SK-N-SH (cell line): ENCODE measurements around the gene FALEC. TPM values are rescaled to one million over a fixed set of nuclear protein-coding genes. Genes with fewer than 3 reads are reported as not detected.
"Not testable (repeated sequence)": the region's sequence is repeated elsewhere in the genome, so short reads cannot be mapped to it uniquely, and the experiment has no call there.

ENCODE experiments used
- CTCF ChIA-PET: fragments of 300-600, 350-600 bp; formaldehyde crosslinking; extraction: SDS; loops from one replicate; lab custom pipeline; 2021; lab: Yijun Ruan, JAX
- POLR2A ChIA-PET: fragments of 350-600 bp; sonication (Branson Sonifier 250); formaldehyde crosslinking; extraction: SDS; loops from one replicate; lab custom pipeline; 2020; ENCODE audit warnings: antibody characterized with exemption, inconsistent platforms; lab: Yijun Ruan, JAX
- DNase-seq: peaks from one replicate; pipeline ENCODE4 v3.0.0; 2012
- H2AFZ ChIP-seq: fragments of 200-600 bp; sonication (generic); 2 replicates; pipeline ENCODE4 v1.8.1; 2016; ENCODE audit warnings: antibody characterized with exemption, mild to moderate bottlenecking, low read depth
- H3F3A ChIP-seq: fragments of 200-600 bp; sonication (generic); replicated peaks from 2 replicates; pipeline ENCODE3; 2016; ENCODE audit warnings: antibody characterized with exemption, mild to moderate bottlenecking; ENCODE audit not compliant: insufficient read depth
- H3K27ac ChIP-seq, 2 experiments: fragments of 200-500 bp in 1 of 2; fragments of 200-600 bp in 1 of 2; sonication (Bioruptor generic) in 1 of 2; sonication (generic), shearing (Covaris generic) in 1 of 2; 2 replicates each; pipeline versions ENCODE4 v1.5.1 to v1.6.1; 2014 to 2016; ENCODE audit warnings: low read depth in 2 of 2, inconsistent platforms in 1 of 2, low read length in 1 of 2, mild to moderate bottlenecking in 1 of 2, mixed read lengths in 1 of 2
- H3K27me3 ChIP-seq: fragments of 200-600 bp; sonication (generic), shearing (Covaris generic); 2 replicates; pipeline ENCODE4 v1.6.1; 2016; ENCODE audit warnings: mixed run types; ENCODE audit not compliant: insufficient read depth
- H3K36me3 ChIP-seq, 2 experiments: fragments of 200-500 bp in 1 of 2; fragments of 200-600 bp in 1 of 2; sonication (Bioruptor generic) in 1 of 2; sonication (generic) in 1 of 2; replicated peaks in 1 of 2; 2 replicates each; pipeline versions ENCODE3 to v1.5.1; 2014 to 2016; ENCODE audit warnings: low read length in 1 of 2, mild to moderate bottlenecking in 1 of 2; ENCODE audit not compliant: insufficient read depth in 2 of 2, control insufficient read depth in 1 of 2
- H3K4me1 ChIP-seq, 2 experiments: fragments of 200-500 bp in 1 of 2; fragments of 200-600 bp in 1 of 2; sonication (Bioruptor generic) in 1 of 2; sonication (generic), shearing (Covaris generic) in 1 of 2; 2 replicates each; pipeline versions ENCODE4 v1.5.1 to v1.6.1; 2014 to 2016; ENCODE audit warnings: low read depth in 1 of 2, low read length in 1 of 2, mixed run types in 1 of 2; ENCODE audit not compliant: insufficient read depth in 2 of 2, control insufficient read depth in 1 of 2
- H3K4me2 ChIP-seq: fragments of 200-600 bp; sonication (generic), shearing (Covaris generic); 2 replicates; pipeline ENCODE4 v1.6.1; 2017; ENCODE audit warnings: mixed run types
- H3K4me3 ChIP-seq, 2 experiments: fragments of 200-500 bp in 1 of 2; fragments of 200-600 bp in 1 of 2; sonication (Bioruptor generic) in 1 of 2; sonication (generic), shearing (Covaris generic) in 1 of 2; 2 replicates each; pipeline versions ENCODE4 v1.5.1 to v1.8.1; 2014 to 2016; ENCODE audit warnings: low read depth in 2 of 2, inconsistent platforms in 1 of 2, low read length in 1 of 2, mild to moderate bottlenecking in 1 of 2, mixed read lengths in 1 of 2, moderate library complexity in 1 of 2
- H3K79me2 ChIP-seq: fragments of 200-600 bp; sonication (generic); 2 replicates; pipeline ENCODE4 v1.8.1; 2017; ENCODE audit warnings: mild to moderate bottlenecking; ENCODE audit not compliant: insufficient read depth
- H3K9ac ChIP-seq: fragments of 200-600 bp; sonication (generic); 2 replicates; pipeline ENCODE4 v1.6.1; 2017; ENCODE audit warnings: mixed run types
- H3K9me2 ChIP-seq: fragments of 200-600 bp; sonication (generic); 2 replicates; pipeline ENCODE4 v1.6.1; 2017; ENCODE audit warnings: mixed run types
- H3K9me3 ChIP-seq: fragments of 200-600 bp; sonication (generic); 2 replicates; pipeline ENCODE4 v1.6.1; 2017; ENCODE audit warnings: mixed run types, mild to moderate bottlenecking, moderate library complexity
- H4K20me1 ChIP-seq: fragments of 200-600 bp; sonication (generic); 2 replicates; pipeline ENCODE4 v1.6.1; 2017; ENCODE audit warnings: mild to moderate bottlenecking, mixed run types; ENCODE audit not compliant: insufficient read depth
- ELF1 ChIP-seq: IDR thresholded peaks from 2 replicates; pipeline ENCODE4 v1.4.0; 2012
- EZH2phosphoT487 ChIP-seq: fragments of 200-600 bp; sonication (generic); IDR thresholded peaks from 2 replicates; pipeline ENCODE4 v1.6.1; 2017; ENCODE audit warnings: low read depth, mixed run types, mild to moderate bottlenecking, antibody characterized with exemption, moderate library complexity, borderline replicate concordance
- FOXJ3 ChIP-seq: sonication (generic); formaldehyde crosslinking; IDR thresholded peaks from 2 replicates; pipeline ENCODE4 v1.5.1; 2020; ENCODE audit warnings: mild to moderate bottlenecking, missing genetic modification reagents
- FOXM1 ChIP-seq: IDR thresholded peaks from 2 replicates; pipeline ENCODE4 v1.4.0; 2012; ENCODE audit warnings: low read depth, mild to moderate bottlenecking
- GABPA ChIP-seq: IDR thresholded peaks from 2 replicates; pipeline ENCODE4 v1.4.0; 2012; ENCODE audit warnings: low read depth, mild to moderate bottlenecking
- GATA2 ChIP-seq: sonication (generic); formaldehyde crosslinking; IDR thresholded peaks from 2 replicates; pipeline ENCODE4 v1.5.0; 2020; ENCODE audit warnings: mild to moderate bottlenecking, missing genetic modification reagents
- JUND ChIP-seq: IDR thresholded peaks from 2 replicates; pipeline ENCODE4 v1.4.0; 2012
- MEF2A ChIP-seq: IDR thresholded peaks from 2 replicates; pipeline ENCODE4 v1.4.0; 2012; ENCODE audit warnings: low read depth, borderline replicate concordance
- MXI1 ChIP-seq: IDR thresholded peaks from 2 replicates; pipeline ENCODE4 v1.6.1; 2012; ENCODE audit warnings: mild to moderate bottlenecking, low read depth, low read length, improper control_type of control experiment
- NFIC ChIP-seq: IDR thresholded peaks from 2 replicates; pipeline ENCODE4 v1.4.0; 2012; ENCODE audit warnings: borderline replicate concordance
- POLR2AphosphoS5 ChIP-seq: IDR thresholded peaks from 2 replicates; pipeline ENCODE4 v1.6.1; 2012; ENCODE audit warnings: low read depth, low read length
- RCOR1 ChIP-seq: fragments of 150-350 bp; IDR thresholded peaks from 2 replicates; pipeline ENCODE4 v1.6.1; 2017; ENCODE audit warnings: antibody characterized with exemption, low read length
- RFX5 ChIP-seq: IDR thresholded peaks from 2 replicates; pipeline ENCODE4 v1.6.1; 2012; ENCODE audit warnings: mild to moderate bottlenecking, improper control_type of control experiment, low read length
- RXRA ChIP-seq: IDR thresholded peaks from 2 replicates; pipeline ENCODE4 v1.4.0; 2012; ENCODE audit warnings: low read depth, mild to moderate bottlenecking, borderline replicate concordance
- SIN3A ChIP-seq: IDR thresholded peaks from 2 replicates; pipeline ENCODE4 v1.6.1; 2012; ENCODE audit warnings: low read depth, mild to moderate bottlenecking, low read length, moderate library complexity, borderline replicate concordance
- TAF1 ChIP-seq: IDR thresholded peaks from 2 replicates; pipeline ENCODE4 v1.6.1; 2012; ENCODE audit warnings: low read depth, mild to moderate bottlenecking, low read length, moderate library complexity, borderline replicate concordance
- YY1 ChIP-seq: IDR thresholded peaks from 2 replicates; pipeline ENCODE4 v1.4.0; 2012; ENCODE audit warnings: low read depth, mild to moderate bottlenecking
- WGBS: methylation state at CpG from one replicate; pipeline ENCODE4 v1.1.6; 2017; ENCODE audit warnings: low lambda C conversion rate; 5-methylcytosine and 5-hydroxymethylcytosine counted together
- polyA plus RNA-seq, 3 experiments: library from polyadenylated mRNA; depleted of rRNA; stranded (reverse); fragments of >200 nt; gene quantifications; 2 replicates each; pipeline ENCODE4 v1.2.3, GENCODE V29; 2012
- TF ChIP-seq, protein P1 (sequence below): fragments of 150-350 bp; IDR thresholded peaks from 2 replicates; pipeline ENCODE4 v1.6.1; 2017; ENCODE audit warnings: antibody characterized with exemption, low read length, low read depth, borderline replicate concordance
- TF ChIP-seq, protein P2 (sequence below): fragments of 200-600 bp; sonication (generic); IDR thresholded peaks from 2 replicates; pipeline ENCODE4 v1.6.1; 2017; ENCODE audit warnings: antibody characterized with exemption, mild to moderate bottlenecking, moderate library complexity

Gene FALEC
- polyA plus RNA-seq, 1 of the 3 experiments (the other 2 are of a cell fraction) = 0.72 TPM

DNA sequence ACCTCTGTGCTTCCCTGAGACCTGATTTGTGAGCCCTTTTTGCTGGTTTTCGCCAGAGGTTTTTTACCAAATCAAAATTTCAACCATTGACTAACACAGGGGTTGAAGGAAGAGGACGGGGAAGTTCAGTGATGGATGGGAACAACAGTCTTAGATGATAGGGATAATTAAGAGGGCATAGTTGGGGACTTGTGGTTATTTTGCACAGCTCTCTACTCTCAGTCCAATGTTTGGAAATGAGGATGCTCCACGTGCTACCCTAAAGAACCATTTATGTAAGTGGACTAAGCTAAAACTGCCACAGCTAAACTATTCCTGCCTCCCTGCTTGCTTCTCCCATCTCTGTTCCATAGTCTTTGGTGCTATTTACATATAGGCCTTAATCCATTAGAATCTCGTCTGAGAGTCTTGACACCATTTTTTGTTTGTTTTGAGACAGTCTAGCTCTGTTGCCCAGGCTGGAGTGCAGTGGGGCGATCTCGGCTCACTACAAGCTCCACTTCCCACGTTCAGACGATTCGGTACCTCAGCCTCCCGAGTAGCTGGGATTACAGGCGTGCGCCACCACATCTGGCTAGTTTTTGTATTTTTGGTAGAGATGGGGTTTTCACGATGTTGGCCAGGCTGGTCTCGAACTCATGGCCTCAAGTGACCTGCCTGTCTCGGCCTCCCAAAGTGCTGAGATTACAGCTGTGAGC lies 64.5 kb downstream of the FALEC start:
- Histone ChIP-seq H3K36me3 (peaks cover 33 to 40% of the 10 kb centered on the region in 2 experiments), H3K79me2 (peaks cover 68% of the 10 kb centered on the region), H3F3A (peaks cover 44% of the 10 kb centered on the region), H3K27ac (peak overlapping the region; percentile 97 to 100), H3K4me1 (peaks cover 0 to 22% of the 10 kb centered on the region in 2 experiments; a peak in 2 of 4 replicates), H4K20me1 (peaks cover 40% of the 10 kb centered on the region), H3K9me3 (no peaks in the 10 kb centered on the region), H3K9ac (peak overlapping the region; percentile 100), H3K4me2 (peak overlapping the region; percentile 71), H2AFZ (no peak overlapping the region), H3K9me2 (no peaks in the 10 kb centered on the region), H3K4me3 (peak overlapping the region; percentile 52 to 61), H3K27me3 (no peaks in the 10 kb centered on the region)
- TF ChIP-seq TAF1 (no peak), RCOR1 (no peak), FOXJ3 (no peak), ELF1 (no peak), POLR2AphosphoS5 (no peak), MXI1 (no peak), RXRA (no peak), RFX5 (no peak), YY1 (no peak), SIN3A (no peak), MEF2A (no peak), GATA2 (CRISPR knock-in tag) (no peak), EZH2phosphoT487 (no peak), FOXM1 (no peak), NFIC (no peak), GABPA (no peak), JUND (no peak)
- TF ChIP-seq, protein P1, sequence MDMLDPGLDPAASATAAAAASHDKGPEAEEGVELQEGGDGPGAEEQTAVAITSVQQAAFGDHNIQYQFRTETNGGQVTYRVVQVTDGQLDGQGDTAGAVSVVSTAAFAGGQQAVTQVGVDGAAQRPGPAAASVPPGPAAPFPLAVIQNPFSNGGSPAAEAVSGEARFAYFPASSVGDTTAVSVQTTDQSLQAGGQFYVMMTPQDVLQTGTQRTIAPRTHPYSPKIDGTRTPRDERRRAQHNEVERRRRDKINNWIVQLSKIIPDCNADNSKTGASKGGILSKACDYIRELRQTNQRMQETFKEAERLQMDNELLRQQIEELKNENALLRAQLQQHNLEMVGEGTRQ = no peak
- TF ChIP-seq, protein P2, sequence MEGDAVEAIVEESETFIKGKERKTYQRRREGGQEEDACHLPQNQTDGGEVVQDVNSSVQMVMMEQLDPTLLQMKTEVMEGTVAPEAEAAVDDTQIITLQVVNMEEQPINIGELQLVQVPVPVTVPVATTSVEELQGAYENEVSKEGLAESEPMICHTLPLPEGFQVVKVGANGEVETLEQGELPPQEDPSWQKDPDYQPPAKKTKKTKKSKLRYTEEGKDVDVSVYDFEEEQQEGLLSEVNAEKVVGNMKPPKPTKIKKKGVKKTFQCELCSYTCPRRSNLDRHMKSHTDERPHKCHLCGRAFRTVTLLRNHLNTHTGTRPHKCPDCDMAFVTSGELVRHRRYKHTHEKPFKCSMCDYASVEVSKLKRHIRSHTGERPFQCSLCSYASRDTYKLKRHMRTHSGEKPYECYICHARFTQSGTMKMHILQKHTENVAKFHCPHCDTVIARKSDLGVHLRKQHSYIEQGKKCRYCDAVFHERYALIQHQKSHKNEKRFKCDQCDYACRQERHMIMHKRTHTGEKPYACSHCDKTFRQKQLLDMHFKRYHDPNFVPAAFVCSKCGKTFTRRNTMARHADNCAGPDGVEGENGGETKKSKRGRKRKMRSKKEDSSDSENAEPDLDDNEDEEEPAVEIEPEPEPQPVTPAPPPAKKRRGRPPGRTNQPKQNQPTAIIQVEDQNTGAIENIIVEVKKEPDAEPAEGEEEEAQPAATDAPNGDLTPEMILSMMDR = no peak
- CTCF ChIA-PET = interaction anchor here (0.9 to 13.4 kb wide), 5 partner anchors 9 to 64 kb away, joined by 3 to 142 read pairs (median 3); partner anchors contain the start of gene FALEC
- DNase-seq = no peak
- WGBS = 78% methylated on average over 15 of the region's 15 CpGs
- POLR2A ChIA-PET = interaction anchor here (0.6 to 7.0 kb wide), 16 partner anchors 9 to 491 kb away, joined by 3 to 149 read pairs (median 4); partner anchors contain the start of genes APH1A, ENSA and GOLPH3L

DNA sequence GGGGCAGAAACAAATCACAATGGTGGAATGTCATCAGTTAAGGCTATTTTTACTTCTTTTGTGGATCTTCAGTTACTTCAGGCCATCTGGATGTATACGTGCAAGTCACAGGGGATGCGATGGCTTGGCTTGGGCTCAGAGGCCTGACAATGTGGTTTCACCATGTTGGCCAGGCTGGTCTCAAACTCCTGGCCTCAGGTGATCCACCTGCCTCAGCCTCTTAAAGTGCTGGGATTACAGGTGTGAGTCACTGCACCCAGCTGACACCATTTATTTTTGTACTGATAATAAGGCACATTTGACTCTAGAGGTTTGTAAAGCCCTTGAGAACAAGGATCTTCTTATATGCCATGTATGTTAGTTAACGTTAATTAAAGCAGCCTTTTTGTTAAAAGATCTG lies 65.4 kb downstream of the FALEC start:
- H3K4me2 ChIP-seq, H3K27ac ChIP-seq, H3K9me3 ChIP-seq, H3K27me3 ChIP-seq, H3K9ac ChIP-seq, H3K4me3 ChIP-seq, DNase-seq, H2AFZ ChIP-seq, H3K9me2 ChIP-seq: not testable (repeated sequence)
- H3F3A ChIP-seq = peaks cover 37% of the 10 kb centered on the region
- H4K20me1 ChIP-seq = peaks cover 31% of the 10 kb centered on the region
- ChIA-PET POLR2A (interaction anchor here (1.6 to 7.0 kb wide), 2 partner anchors 16 to 48 kb away, joined by 14 to 149 read pairs; partner anchors contain the start of gene ENSA), CTCF (interaction anchor here (1.0 to 13.4 kb wide), 2 partner anchors 19 to 40 kb away, joined by 3 to 142 read pairs; no protein-coding TSS in a partner anchor)
- WGBS = 98% methylated on average over 1 of the region's 3 CpGs
- H3K36me3 ChIP-seq = peaks cover 25 to 31% of the 10 kb centered on the region in 2 experiments
- H3K79me2 ChIP-seq = peaks cover 59% of the 10 kb centered on the region
- H3K4me1 ChIP-seq = peaks cover 0 to 16% of the 10 kb centered on the region in 2 experiments; a peak in 2 of 4 replicates

DNA sequence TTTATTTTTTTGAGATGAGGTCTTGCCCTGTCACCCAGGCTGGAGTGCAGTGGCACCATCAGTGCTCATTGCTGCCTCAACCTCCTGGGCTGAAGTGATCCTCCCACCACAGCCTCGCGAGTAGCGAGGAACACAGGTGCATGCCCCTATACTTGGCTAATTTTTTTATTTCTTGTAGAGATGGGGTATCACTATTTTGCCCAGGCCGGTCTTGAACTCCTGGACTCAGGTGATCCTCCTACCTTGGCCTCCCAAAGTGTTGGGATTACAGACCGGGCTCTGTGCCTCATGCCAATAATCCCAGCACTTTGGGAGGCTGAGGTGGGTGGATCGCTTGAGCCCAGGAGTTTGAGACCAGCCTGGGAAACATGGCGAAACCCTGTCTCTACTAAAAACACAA lies 65.9 kb downstream of the FALEC start:
- WGBS = 95% methylated on average over 7 of the region's 7 CpGs
- H3K27me3 ChIP-seq, H2AFZ ChIP-seq, H3K4me2 ChIP-seq, H3K9me2 ChIP-seq, POLR2A ChIA-PET, DNase-seq, H3K4me3 ChIP-seq, H3K9me3 ChIP-seq, H3K9ac ChIP-seq, H3K27ac ChIP-seq: not testable (repeated sequence)
- CTCF ChIA-PET = interaction anchor here (1.0 kb wide), 1 partner anchor 40 kb away, joined by 3 read pairs; no protein-coding TSS in a partner anchor
- Histone ChIP-seq H3K4me1 (peaks cover 0 to 11% of the 10 kb centered on the region in 2 experiments; a peak in 2 of 4 replicates), H3F3A (peaks cover 33% of the 10 kb centered on the region), H4K20me1 (peaks cover 27% of the 10 kb centered on the region), H3K79me2 (peaks cover 55% of the 10 kb centered on the region), H3K36me3 (peaks cover 20 to 27% of the 10 kb centered on the region in 2 experiments)
